GM06990 (cell line): ENCODE results near the gene APOC1.
"Not testable (repeated sequence)": the region's sequence is repeated elsewhere in the genome, so short reads cannot be mapped to it uniquely, and the experiment has no call there.

Source experiments
- DNase-seq: peaks from one replicate; pipeline ENCODE4 v3.0.0-alpha.2; 2011; ENCODE audit not compliant: insufficient read length; ENCODE audit errors: extremely low read depth
- H3K27me3 ChIP-seq: replicated peaks from 2 replicates; pipeline ENCODE4 v1.6.0; 2011; ENCODE audit warnings: low read length; ENCODE audit not compliant: control insufficient read depth, insufficient read depth
- H3K36me3 ChIP-seq: 2 replicates; pipeline ENCODE4 v1.5.1; 2011; ENCODE audit warnings: low read length; ENCODE audit not compliant: control insufficient read depth, insufficient read depth
- H3K4me3 ChIP-seq: replicated peaks from 2 replicates; pipeline ENCODE4 v1.5.1; 2011; ENCODE audit warnings: low read depth, mild to moderate bottlenecking, control low read depth, low read length
- CTCF ChIP-seq: IDR thresholded peaks from 2 replicates; pipeline ENCODE4 v1.5.1; 2011; ENCODE audit warnings: low read length, control low read depth, mild to moderate bottlenecking, inconsistent platforms; ENCODE audit not compliant: insufficient read depth, poor library complexity, severe bottlenecking

Gene APOC1

DNA sequence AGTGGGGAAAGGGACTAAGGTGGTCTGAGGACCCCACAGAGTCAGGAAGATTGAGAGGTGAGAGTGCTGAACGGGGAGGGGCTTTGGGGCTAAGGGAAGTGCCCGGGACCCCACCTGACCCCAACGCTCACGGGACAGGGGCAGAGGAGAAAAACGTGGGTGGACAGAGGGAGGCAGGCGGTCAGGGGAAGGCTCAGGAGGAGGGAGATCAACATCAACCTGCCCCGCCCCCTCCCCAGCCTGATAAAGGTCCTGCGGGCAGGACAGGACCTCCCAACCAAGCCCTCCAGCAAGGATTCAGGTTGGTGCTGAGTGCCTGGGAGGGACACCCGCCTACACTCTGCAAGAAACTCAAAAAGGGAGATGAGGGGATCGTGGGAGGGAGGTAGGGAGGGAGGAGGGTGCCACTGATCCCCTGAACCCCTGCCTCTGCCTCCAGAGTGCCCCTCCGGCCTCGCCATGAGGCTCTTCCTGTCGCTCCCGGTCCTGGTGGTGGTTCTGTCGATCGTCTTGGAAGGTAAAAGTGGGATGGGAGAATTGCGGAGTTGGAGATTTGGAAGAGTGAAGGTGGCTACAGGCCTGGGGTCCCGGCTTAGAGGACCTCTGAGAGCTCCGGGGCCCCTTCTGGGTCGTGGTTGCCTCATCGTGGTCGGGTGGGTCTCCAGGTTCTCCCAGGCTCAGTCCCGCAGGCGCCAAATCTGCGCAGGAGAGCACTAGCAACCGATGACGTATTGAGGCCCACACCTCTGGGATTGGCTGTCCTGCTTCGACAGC, at the start of gene APOC1:
Gene APOC1 (plus strand): TSS at position 176 of the 774 bp plus-strand sequence. CDS start 284 bp downstream, at position 460.
- peak within 1 kb of the TSS; percentile 60 for H3K4me3 ChIP-seq
- DNase-seq, result peak; percentile 82
- H3K27me3 ChIP-seq, H3K36me3 ChIP-seq: not testable (repeated sequence)

- Histone ChIP-seq H3K4me3 (no peak overlapping the region), H3K27me3 (no peaks in the 10 kb centered on the region; the same call in 1 of the 2 replicates), H3K36me3 (no peaks in the 10 kb centered on the region)
- DNase-seq, result no peak
- no peak for TF ChIP-seq CTCF
Measured at GRCh38 chr19:44865196-44865767, 49.1 kb upstream of the APOC1 start.

DNA sequence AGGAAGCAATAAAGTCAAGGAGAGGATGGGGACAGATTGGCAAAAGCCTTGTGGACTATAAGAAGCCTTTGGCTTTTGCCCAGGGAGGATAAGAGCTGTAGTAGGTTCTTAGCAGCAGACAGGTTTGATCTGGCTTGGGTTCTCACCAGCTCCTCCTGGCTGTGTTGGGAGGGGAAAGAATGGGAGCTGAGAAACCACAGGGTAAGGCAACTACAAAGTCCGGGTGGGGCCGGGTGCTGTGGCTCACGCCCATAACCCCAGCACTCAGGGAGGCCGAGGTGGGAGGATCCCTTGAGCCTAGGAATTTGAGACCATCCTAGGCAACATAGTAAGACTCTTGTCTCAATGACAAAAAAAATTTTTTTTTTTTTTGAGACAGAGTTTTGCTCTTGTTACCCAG, 47.7 kb upstream of the APOC1 start:
- no peak for DNase-seq
- H3K36me3 ChIP-seq, result no peaks in the 10 kb centered on the region
- TF ChIP-seq CTCF, result no peak
- no peaks in the 10 kb centered on the region; the same call in 1 of the 2 replicates for H3K27me3 ChIP-seq
- no peak overlapping the region for H3K4me3 ChIP-seq

DNA sequence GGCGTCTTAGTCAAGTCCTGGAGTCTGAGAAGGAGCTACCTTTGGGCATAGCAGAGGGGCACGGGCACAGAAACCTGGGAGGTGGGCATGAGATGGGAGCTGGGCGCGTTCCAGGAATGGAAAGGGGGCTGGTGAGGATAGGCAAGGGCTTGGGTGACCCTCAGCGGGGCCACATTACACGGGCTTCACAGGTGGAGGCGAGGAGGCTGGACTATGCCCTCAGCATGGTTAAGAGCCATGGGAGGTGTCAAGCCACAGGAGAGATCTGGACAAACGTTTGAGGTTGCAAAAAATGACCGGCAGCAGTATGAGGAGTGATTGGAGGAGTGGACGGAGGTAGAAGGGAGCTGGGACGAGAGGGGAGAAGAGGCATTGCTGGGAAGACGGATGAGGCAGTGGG, 46.8 kb upstream of the APOC1 start:
- DNase-seq, result no peak
- H3K36me3 ChIP-seq, result no peaks in the 10 kb centered on the region
- no peak for TF ChIP-seq CTCF
- no peak overlapping the region for H3K4me3 ChIP-seq
- H3K27me3 ChIP-seq, result no peaks in the 10 kb centered on the region; the same call in 1 of the 2 replicates

DNA sequence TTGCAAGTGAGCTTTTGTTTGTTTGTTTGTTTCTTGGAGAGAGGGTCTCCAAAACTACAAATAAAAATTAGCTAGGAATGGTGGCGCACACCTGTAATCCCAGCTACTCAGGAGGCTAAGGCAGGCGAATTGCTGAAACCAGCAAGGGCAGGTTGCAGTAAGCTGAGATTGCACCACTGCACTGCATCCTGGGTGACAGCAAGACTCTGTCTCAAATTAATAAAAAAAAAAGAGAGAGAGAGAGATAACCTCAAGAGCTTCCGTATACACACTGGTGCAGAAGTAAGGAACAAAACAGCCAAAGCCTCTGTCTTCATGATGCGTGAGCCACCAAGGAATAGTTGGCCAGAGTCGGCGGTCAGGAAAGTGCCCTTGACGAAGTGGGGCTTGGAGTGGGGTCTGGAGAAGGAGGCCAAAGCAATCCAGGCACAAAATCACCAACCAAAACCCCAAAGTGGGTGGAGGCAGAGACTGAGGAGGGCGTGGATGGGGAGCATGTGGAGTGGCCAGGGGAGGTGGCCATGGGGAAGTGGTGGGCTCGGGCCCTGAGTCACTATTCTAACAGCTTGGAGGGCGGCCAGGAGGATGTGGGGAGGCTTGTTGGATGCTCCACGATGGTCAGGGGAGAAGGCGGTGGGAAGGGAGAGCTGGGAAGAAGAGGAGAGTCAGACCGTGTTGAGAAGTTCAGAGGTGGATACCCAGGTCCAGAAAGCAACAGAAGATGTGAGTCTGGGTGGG, 44.5 kb upstream of the APOC1 start:
- no peak for TF ChIP-seq CTCF
- Histone ChIP-seq H3K4me3 (no peak overlapping the region), H3K36me3 (no peaks in the 10 kb centered on the region), H3K27me3 (no peaks in the 10 kb centered on the region; the same call in none of the 2 replicates)
- DNase-seq, result no peak

- no peak for TF ChIP-seq CTCF
- DNase-seq, result no peak
- no peak overlapping the region for H3K4me3 ChIP-seq
- no peaks in the 10 kb centered on the region; the same call in none of the 2 replicates for H3K27me3 ChIP-seq
- H3K36me3 ChIP-seq, result no peaks in the 10 kb centered on the region
Measured at GRCh38 chr19:44871809-44872208, 42.6 kb upstream of the APOC1 start.
